Spleen (tissue), 11 donors: ENCODE results near the gene DOCK2. TPM values are rescaled to one million over a fixed set of nuclear protein-coding genes. Genes with fewer than 3 reads are reported as not detected.
A peak's percentile ranks its signal among the peaks of the same experiment; 100 is the strongest.

Source experiments
- DNase-seq: peaks from one replicate; pipeline ENCODE4 v3.0.0-alpha.2; 2020
- H3K27ac ChIP-seq, 8 donors: fragments of 200-600 bp; sonication (generic) in 7 of 8; 1 replicate in 4 of 8; 2 replicates in 4 of 8; pipeline versions ENCODE4 v1.5.0 to v1.8.0; 2016 to 2021; ENCODE audit warnings: inconsistent platforms in 4 of 8, mild to moderate bottlenecking in 4 of 8, moderate library complexity in 1 of 8
- H3K27me3 ChIP-seq, 7 donors: fragments of 200-600 bp; sonication (generic) in 6 of 7; replicated peaks in 1 of 7; 1 replicate in 4 of 7; 2 replicates in 3 of 7; pipeline versions ENCODE4 v1.5.0 to v1.8.0; 2016 to 2021; ENCODE audit warnings: inconsistent platforms in 3 of 7, mild to moderate bottlenecking in 1 of 7
- H3K36me3 ChIP-seq, 6 donors: fragments of 200-600 bp; sonication (generic) in 5 of 6; 1 replicate in 4 of 6; 2 replicates in 2 of 6; pipeline versions ENCODE4 v1.5.0 to v1.8.0; 2016 to 2021; ENCODE audit warnings: inconsistent platforms in 2 of 6
- H3K4me1 ChIP-seq, 6 donors: fragments of 200-600 bp; sonication (generic) in 5 of 6; 1 replicate in 3 of 6; 2 replicates in 3 of 6; pipeline versions ENCODE4 v1.5.0 to v1.8.0; 2016 to 2021; ENCODE audit warnings: inconsistent platforms in 3 of 6
- H3K4me3 ChIP-seq, 8 donors: fragments of 200-600 bp; sonication (generic) in 7 of 8; 1 replicate in 4 of 8; 2 replicates in 4 of 8; pipeline versions ENCODE4 v1.5.0 to v1.8.0; 2016 to 2021; ENCODE audit warnings: inconsistent platforms in 4 of 8, mild to moderate bottlenecking in 4 of 8, moderate library complexity in 2 of 8
- H3K9me3 ChIP-seq, 8 donors: fragments of 200-600 bp; sonication (generic) in 7 of 8; 1 replicate in 4 of 8; 2 replicates in 4 of 8; pipeline versions ENCODE4 v1.5.0 to v1.8.0; 2016 to 2021; ENCODE audit warnings: inconsistent platforms in 4 of 8
- POLR2A ChIP-seq, 3 donors: fragments of 450-650 bp; IDR thresholded peaks; one replicate each; pipeline ENCODE4 v1.5.1; 2017; ENCODE audit warnings: antibody characterized with exemption in 3 of 3, mild to moderate bottlenecking in 1 of 3
- POLR2AphosphoS5 ChIP-seq, 3 donors: sonication (generic); formaldehyde crosslinking; IDR thresholded peaks; one replicate each; pipeline ENCODE4 v1.5.1; 2017; ENCODE audit warnings: antibody characterized with exemption in 3 of 3
- WGBS, 5 donors: extraction: QIAGEN DNeasy Blood & Tissue Kit in 3 of 5; methylation state at CpG; one replicate each; pipeline versions ENCODE4 v1.1.5 to v1.1.7; 2013 to 2018; 5-methylcytosine and 5-hydroxymethylcytosine counted together
- intact Hi-C: fragments of 100-400 bp; cut with DNase I; formaldehyde crosslinking; loops from one replicate; pipeline ENCODE4 v1.15.0; 2023; ENCODE audit warnings: low total_unique reads
- polyA plus RNA-seq, 3 donors: library from polyadenylated mRNA; stranded (reverse); fragments of 200-250 nt; gene quantifications; one replicate each; pipeline ENCODE4 v1.2.1, GENCODE V29; 2013
- total RNA-seq, 7 donors: library from RNA; depleted of rRNA in 3 of 7; stranded (reverse); fragments of >200 nt in 3 of 7; fragmentation: NEBNext Ultra II Directional in 4 of 7; extraction: Animal tissue kit (Norgen Biotek cat#: 25700) in 4 of 7; gene quantifications; one replicate each; pipeline versions ENCODE4 v1.1.0 to v1.2.1, GENCODE V29; 2016 to 2021
- TF ChIP-seq, protein P1 (sequence below), 11 experiments: fragments of 200-600 bp in 7 of 11; fragments of 450-650 bp in 4 of 11; sonication (generic) in 4 of 11; IDR thresholded peaks in 8 of 11; conservative IDR thresholded peaks in 3 of 11; 1 replicate in 7 of 11; 2 replicates in 4 of 11; pipeline versions ENCODE4 v1.4.0 to v1.8.0; 2016 to 2021; ENCODE audit warnings: antibody characterized with exemption in 11 of 11, inconsistent platforms in 4 of 11, mild to moderate bottlenecking in 1 of 11
- donor health status: healthy with polysubstance abuse.
- donor health status: DM: no; HTN: no; CAD: no; lungs with moderate emphysema.
- donor health status: DM: no; HTN: no; CAD: no.
- donor health status: Bipolar disorder and iron deficiency.
- donor health status: healthy.
- donor health status: DM: no; HTN: no; CAD: no.
- donor health status: DM: yes; HTN: yes; CAD: no.

DOCK2 gene
- total and polyA plus RNA-seq, 10 donors = 30.6 to 321 (median 198) TPM

DNA sequence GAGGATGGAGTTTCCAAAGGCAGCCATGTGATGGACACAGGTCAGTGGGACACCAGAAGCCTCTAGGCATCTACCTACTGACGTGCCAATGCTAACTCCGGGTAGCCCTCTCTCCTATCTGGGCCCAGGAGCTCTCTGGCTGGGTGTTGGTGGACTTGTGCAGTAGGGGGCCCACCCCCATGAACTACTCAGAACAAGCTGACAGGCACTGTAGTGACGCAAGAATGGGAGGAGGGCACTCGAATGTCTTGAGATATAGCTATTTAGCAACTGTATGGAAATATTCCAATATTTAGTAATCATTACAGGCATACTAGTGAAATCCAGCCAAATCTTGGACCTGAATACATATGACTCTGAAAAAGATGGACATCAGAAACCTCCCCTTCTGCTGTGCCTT lies 5.7 kb upstream of the DOCK2 start:
- Histone ChIP-seq H3K4me1 (peaks cover 0 to 6% (median 3%) of the 10 kb centered on the region in 6 donors), H3K27ac (no peak overlapping the region), H3K9me3 (peaks cover 0 to 11% (median 0%) of the 10 kb centered on the region in 8 donors), H3K36me3 (no peaks in the 10 kb centered on the region), H3K27me3 (peaks cover 0 to 4% (median 0%) of the 10 kb centered on the region in 7 donors), H3K4me3 (no peak overlapping the region)
- no peak for DNase-seq
- 68 to 92% (median 79%) methylated on average over 4 of the region's 4 CpGs for WGBS, 5 donors
- intact Hi-C loops = no loop called here
- TF ChIP-seq, protein P1, sequence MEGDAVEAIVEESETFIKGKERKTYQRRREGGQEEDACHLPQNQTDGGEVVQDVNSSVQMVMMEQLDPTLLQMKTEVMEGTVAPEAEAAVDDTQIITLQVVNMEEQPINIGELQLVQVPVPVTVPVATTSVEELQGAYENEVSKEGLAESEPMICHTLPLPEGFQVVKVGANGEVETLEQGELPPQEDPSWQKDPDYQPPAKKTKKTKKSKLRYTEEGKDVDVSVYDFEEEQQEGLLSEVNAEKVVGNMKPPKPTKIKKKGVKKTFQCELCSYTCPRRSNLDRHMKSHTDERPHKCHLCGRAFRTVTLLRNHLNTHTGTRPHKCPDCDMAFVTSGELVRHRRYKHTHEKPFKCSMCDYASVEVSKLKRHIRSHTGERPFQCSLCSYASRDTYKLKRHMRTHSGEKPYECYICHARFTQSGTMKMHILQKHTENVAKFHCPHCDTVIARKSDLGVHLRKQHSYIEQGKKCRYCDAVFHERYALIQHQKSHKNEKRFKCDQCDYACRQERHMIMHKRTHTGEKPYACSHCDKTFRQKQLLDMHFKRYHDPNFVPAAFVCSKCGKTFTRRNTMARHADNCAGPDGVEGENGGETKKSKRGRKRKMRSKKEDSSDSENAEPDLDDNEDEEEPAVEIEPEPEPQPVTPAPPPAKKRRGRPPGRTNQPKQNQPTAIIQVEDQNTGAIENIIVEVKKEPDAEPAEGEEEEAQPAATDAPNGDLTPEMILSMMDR (IDR thresholded peaks at IDR 0.05 in 8 of 11, conservative IDR thresholded peaks at IDR 0.05 in 3 of 11) = no peak
- TF ChIP-seq POLR2AphosphoS5 (IDR thresholded peaks at IDR 0.05) = no peak

DNA sequence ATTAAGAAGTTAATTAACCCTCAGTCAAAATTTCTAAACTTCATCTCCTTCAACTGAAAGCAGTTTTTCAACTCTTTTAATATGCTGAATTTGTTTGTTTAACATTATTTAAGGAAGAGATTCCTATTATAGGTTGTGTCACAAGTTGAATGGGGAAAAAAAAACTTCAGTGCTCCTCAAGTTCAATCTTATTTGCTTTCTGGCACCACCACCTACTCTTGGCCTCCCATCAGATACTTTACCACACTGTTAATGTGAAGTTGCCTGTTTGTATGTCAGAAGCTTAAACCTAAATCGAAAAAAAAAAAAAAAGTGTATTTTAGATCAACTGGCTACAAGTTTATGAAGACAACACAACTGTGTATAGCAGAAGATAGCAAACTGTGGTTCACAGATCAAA lies 4.1 kb upstream of the DOCK2 start:
- WGBS, 5 donors = 67 to 97% (median 91%) methylated on average over 1 of the region's 1 CpG
- peaks cover 0 to 11% (median 0%) of the 10 kb centered on the region in 8 donors for H3K9me3 ChIP-seq
- no peak overlapping the region for H3K27ac ChIP-seq
- peaks cover 0 to 19% (median 14%) of the 10 kb centered on the region in 6 donors for H3K4me1 ChIP-seq
- TF ChIP-seq POLR2AphosphoS5 (IDR thresholded peaks at IDR 0.05) = no peak
- TF ChIP-seq, protein P1 (IDR thresholded peaks at IDR 0.05 in 8 of 11, conservative IDR thresholded peaks at IDR 0.05 in 3 of 11) = no peak
- TF ChIP-seq POLR2A (IDR thresholded peaks at IDR 0.05) = no peak
- no peak overlapping the region for H3K4me3 ChIP-seq
- no peaks in the 10 kb centered on the region for H3K36me3 ChIP-seq
- intact Hi-C loops = no loop called here
- DNase-seq = no peak
- peaks cover 0 to 16% (median 0%) of the 10 kb centered on the region in 7 donors for H3K27me3 ChIP-seq

DNA sequence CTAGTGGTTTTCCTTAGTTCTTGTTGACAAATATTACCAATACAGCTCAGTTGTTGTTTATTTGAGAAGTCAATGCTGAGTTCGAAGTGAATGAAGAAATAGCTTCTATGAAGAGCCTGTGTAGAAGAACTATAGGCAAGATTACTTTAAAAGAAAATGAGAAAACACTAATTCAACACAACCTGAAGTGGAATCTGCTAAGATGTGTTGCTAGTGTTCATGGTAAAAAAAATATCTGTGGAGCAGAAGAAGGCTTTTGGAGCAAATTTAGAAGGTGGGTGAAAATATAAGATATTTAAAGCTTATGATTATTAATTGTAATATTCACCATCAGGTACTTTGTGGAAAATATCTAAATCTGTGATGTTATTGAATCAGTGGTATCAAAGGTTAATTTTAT lies 2.5 kb upstream of the DOCK2 start:
- H3K4me3 ChIP-seq = no peak overlapping the region
- 85 to 96% (median 90%) methylated on average over 1 of the region's 1 CpG for WGBS, 5 donors
- peaks cover 0 to 19% (median 7%) of the 10 kb centered on the region in 8 donors for H3K9me3 ChIP-seq
- DNase-seq = no peak
- peaks cover 0 to 7% (median 0%) of the 10 kb centered on the region in 6 donors for H3K36me3 ChIP-seq
- H3K4me1 ChIP-seq = peaks cover 7 to 35% (median 29%) of the 10 kb centered on the region in 6 donors
- peaks cover 0 to 16% (median 0%) of the 10 kb centered on the region in 7 donors for H3K27me3 ChIP-seq
- no peak for TF ChIP-seq POLR2A (IDR thresholded peaks at IDR 0.05)
- H3K27ac ChIP-seq = no peak overlapping the region
- intact Hi-C loops = no loop called here

DNA sequence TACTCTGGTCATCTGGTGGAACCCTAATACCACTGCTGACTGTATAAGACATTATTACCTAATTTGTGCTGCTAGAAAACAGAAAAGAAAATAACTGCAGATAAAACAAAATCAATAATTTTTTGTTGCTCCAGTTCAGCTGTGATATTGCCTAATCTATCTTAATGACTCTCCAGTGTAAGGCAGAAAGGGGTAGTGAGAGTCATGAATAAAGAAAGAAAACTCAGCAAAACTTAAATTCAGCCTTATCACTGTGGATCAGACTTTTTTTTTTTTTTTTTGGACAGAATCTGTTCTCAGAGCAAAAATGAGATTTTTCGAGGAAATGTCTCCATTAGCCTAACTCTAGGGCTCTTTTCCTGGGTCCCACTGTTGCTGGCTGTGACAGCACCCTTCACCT lies 1.1 kb upstream of the DOCK2 start:
- H3K36me3 ChIP-seq = peaks cover 0 to 19% (median 0%) of the 10 kb centered on the region in 6 donors
- 41 to 70% (median 58%) methylated on average over 1 of the region's 1 CpG for WGBS, 5 donors
- H3K27ac ChIP-seq = peak overlapping the region in 5 of 8 donors; percentile 89 to 95 (median 95)
- peaks cover 7 to 49% (median 40%) of the 10 kb centered on the region in 6 donors for H3K4me1 ChIP-seq
- DNase-seq = no peak
- H3K27me3 ChIP-seq = peaks cover 0 to 16% (median 0%) of the 10 kb centered on the region in 7 donors
- peaks cover 0 to 23% (median 10%) of the 10 kb centered on the region in 8 donors for H3K9me3 ChIP-seq
- no peak for TF ChIP-seq POLR2AphosphoS5 (IDR thresholded peaks at IDR 0.05)
- H3K4me3 ChIP-seq = no peak overlapping the region
- intact Hi-C loops = no loop called here

DNA sequence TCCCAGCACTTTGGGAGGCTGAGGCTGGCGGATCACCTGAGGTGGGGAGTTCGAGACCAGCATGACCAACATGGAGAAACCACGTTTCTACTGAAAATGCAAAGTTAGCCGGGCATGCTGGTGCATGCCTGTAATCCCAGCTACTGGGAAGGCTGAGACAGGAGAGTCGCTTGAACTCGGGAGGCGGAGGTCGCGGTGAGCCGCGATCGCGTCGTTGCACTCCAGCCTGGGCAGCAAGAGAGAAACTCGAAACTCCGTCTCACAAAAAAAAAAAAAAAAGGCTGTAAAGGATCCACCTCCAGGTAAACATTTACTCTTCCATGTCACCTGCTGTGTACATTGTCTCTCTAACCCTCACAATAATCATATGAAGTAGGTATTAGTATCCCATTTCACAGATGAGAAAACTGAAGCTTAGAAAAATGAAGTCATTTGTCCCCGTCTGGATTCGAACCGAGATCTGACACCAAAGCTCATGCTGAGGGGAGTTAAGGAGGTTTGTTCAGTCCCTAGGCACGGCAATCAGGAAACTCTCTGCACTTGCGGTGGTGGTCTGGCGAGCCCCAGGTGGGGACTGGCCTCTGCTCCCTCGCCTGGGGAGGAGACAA lies 494 bp upstream of the DOCK2 start:
- peaks cover 0 to 23% (median 10%) of the 10 kb centered on the region in 8 donors for H3K9me3 ChIP-seq
- peaks cover 7 to 55% (median 47%) of the 10 kb centered on the region in 6 donors for H3K4me1 ChIP-seq
- 41 to 58% (median 52%) methylated on average over 19 to 23 of the region's 23 CpGs for WGBS, 5 donors
- intact Hi-C loops = no loop called here
- TF ChIP-seq POLR2A (IDR thresholded peaks at IDR 0.05) = no peak
- no peak for TF ChIP-seq POLR2AphosphoS5 (IDR thresholded peaks at IDR 0.05)
- TF ChIP-seq, protein P1 (IDR thresholded peaks at IDR 0.05 in 8 of 11, conservative IDR thresholded peaks at IDR 0.05 in 3 of 11) = no peak
- peaks cover 0 to 16% (median 0%) of the 10 kb centered on the region in 7 donors for H3K27me3 ChIP-seq
- peak overlapping the region; percentile 49 to 91 (median 76) for H3K4me3 ChIP-seq
- DNase-seq = no peak
- H3K27ac ChIP-seq = peak overlapping the region; percentile 82 to 95 (median 90)
- peaks cover 0 to 22% (median 0%) of the 10 kb centered on the region in 6 donors for H3K36me3 ChIP-seq
